Measurements from ENCODE around the gene DDX39B.

Gene DDX39B

DNA sequence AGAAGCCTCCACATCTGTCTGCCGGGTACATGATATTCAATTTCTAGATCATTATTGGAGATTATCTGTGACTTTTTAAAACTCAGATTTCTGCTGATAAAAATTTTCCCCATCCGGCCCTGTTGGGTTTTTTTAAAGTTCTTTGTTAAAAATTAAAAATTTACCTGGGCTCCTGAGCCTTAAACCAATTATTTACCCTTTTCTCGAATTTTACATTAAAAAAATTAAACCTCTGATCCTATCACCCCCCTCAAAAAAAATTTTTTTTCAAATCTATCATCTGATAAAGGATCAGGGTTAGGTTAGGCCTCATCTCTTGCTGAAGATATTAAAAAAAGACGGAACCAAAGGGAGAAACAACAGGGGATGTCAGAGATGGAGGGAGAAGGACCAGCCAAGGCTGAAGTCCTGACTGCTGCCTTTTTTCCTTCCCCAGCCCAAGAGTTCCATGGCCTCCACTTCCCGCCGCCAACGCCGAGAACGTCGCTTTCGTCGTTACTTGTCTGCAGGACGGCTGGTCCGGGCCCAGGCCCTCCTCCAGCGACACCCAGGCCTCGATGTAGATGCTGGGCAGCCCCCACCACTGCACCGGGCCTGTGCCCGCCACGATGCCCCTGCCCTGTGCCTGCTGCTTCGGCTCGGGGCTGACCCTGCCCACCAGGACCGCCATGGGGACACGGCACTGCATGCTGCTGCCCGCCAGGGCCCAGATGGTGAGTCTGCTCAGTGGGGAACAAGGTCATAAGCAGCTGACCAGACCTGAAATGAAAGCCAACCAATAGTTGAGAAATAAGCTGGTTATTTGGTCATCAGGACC, 6.1 kb upstream of the DDX39B start:
- DNase-seq (ENCODE audit: low read depth, low spot score), result no peak

GRCh38 chr6:31546958-31547726, 5.3 kb upstream of the DDX39B start, which contains the start of gene NFKBIL1:
Gene NFKBIL1 (plus strand): TSS chr6:31547608. CDS start chr6:31547695, 87 bp downstream.
- DNase-seq (ENCODE audit: low read depth, low spot score), result peak; percentile 76

DNA sequence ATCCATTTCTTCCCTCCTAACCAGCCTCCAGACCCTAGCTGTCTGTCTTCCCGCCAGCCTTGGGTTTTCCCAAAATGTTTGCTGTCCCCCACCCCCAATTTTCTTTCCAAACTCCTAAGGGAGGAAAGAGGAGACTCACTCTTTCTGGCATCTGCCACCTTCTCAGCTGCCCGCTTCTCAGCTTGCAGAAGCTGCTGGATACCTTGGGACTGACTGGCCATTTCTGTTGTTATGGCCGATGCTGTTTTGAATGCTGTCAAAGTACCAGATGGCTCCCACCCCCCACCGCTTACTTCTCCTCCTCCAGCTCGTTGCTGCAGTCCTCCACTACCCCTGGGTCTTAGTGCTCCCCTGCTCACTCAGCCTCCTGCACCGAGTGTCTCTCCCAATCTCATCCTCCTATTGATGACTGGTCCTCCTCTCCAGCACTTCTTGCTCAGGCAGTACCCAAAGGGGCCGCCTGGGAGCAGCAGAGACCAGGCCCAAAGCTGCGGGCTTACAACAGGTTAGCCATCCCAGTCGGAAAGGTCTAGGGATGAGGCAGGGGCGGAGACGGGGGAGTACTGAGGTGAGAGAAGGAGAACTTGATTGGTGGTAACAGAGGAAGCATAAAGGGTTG, 4.6 kb upstream of the DDX39B start, which contains the start of gene ATP6V1G2:
ATP6V1G2 (minus strand) TSS at position 270 of the 619 bp plus-strand sequence; CDS start at position 221, 49 bp downstream.
- DNase-seq (ENCODE audit: low read depth, low spot score), result peak; percentile 70

DNA sequence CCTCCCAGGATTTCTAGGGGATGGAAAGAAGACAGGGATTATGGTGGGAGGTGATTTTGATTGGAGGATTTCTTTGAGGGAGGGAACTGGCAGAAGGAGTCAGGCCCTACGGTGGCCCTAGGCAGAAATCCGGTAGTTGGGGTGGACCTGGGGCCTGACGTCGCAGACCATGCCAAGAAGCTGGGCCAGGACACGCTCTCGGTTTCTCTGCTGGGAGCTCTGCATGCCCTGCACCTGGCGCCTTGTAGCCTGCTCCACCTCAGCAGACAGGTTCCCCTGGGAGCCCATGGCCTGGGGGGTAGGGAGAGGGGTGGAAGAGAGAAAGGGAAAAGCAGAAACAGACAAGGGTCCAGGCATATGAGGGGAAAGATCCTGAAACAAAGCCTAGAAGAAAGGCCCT, 3.5 kb upstream of the DDX39B start:
- no peak for DNase-seq (ENCODE audit: low read depth, low spot score)

- no peak for DNase-seq (ENCODE audit: low read depth, low spot score)
Observed at GRCh38 chr6:31544676-31545075, 2.9 kb upstream of the DDX39B start.

DNA sequence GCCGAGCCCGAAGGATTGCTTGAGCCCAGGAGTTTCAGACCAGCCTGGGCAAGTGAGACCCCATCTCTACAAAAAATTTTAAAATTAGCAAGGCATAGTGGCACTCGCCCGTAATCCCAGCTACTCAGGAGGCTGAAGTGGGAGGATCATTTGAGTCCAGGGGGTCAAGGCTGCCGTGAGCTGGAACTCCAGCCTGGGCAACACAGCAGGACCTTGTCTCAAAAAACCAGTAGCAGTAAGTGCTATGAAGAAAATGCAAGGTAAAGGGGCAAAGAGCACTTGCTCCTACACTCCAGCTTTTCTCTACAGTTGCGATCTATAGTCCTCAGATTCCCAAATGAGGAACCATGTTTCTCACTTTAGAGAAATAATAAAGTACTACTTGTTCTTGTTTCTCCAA, 1.8 kb upstream of the DDX39B start:
- DNase-seq (ENCODE audit: low read depth, low spot score), result no peak

DNA sequence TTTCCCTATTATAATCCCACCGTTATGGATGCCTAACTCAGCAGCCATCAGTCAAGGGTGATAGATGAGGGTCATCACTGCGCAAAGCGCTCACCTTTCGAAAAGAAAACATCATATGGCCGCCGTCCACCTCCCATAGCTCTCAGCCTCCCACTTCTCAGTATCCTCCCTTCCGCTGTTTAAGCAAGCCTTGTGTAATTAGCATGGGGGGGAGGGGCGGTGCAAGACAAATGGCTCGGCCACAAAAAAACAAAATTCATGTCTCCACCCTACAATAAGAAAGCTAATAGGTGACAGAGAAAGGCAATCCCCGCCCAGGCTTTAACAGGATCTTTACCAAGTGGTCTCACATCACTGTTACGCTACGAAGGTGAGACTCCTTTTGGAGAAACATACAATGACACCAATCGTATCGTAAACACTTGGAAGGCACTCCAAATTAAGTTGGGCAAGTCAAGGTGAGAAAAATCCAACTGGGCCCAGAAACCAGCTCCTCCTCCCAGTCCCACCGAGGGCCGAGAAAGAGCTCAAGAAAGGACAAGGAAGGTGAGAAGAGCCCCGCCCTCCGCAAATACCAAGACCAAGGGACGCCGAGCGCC, 645 bp downstream of the DDX39B start:
- DNase-seq (ENCODE audit: low read depth, low spot score), result peak; percentile 18

DNA sequence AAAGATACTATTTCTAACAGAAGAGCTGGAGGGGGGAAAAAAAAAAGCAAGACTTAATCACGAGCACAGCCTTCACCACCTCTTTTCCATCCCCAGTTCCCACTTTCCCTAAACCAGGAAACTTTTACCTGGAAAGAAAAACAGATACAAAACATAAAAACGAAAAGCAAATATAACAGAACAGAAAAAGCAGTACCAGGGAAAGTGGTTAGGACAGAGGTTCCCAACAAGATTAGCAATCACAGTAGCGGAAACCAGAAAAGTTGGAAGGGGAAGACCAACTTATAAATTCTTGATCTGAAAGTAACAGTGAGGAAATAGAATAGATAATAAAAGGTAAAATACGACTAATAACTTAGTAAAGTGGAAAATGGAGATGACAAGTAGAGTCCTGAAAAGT, 1.2 kb downstream of the DDX39B start:
- no peak for DNase-seq (ENCODE audit: low read depth, low spot score)

DNA sequence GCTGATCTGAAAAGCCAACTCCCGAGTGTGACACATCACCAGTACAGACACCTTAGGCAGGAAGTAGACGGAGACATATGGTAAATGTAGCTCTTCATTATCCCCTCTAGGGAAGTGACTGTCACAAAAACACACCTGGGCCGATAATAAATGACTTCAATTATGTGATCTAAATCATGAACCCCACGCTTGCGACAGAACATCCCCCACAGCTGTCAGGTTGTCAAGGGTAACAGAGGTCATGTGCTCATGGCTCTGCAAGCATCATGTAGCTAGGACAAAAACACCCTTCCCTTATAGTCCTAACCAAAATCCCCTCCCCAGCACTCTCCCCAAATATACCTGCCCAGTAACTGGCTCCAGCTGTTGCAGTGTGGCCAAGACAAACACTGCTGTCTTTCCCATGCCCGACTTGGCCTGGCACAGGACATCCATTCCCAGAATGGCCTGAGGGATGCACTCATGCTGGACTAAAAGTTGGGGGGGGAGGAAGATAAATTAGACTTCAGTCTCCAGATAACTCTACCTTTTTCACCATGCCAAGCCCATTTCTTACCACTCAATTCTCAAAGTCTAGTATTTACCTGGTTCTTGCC, 2.9 kb downstream of the DDX39B start:
- no peak for DNase-seq (ENCODE audit: low read depth, low spot score)

GRCh38 chr6:31535538-31536324, 6.1 kb downstream of the DDX39B start:
- no peak for DNase-seq (ENCODE audit: low read depth, low spot score)

- DNase-seq (ENCODE audit: low read depth, low spot score), result no peak
Observed at GRCh38 chr6:31534521-31535040, 7.2 kb downstream of the DDX39B start.

GRCh38 chr6:31534011-31534410, 7.8 kb downstream of the DDX39B start:
- no peak for DNase-seq (ENCODE audit: low read depth, low spot score)

- no peak for DNase-seq (ENCODE audit: low read depth, low spot score)
Observed at GRCh38 chr6:31533455-31533841, 8.4 kb downstream of the DDX39B start.

DNA sequence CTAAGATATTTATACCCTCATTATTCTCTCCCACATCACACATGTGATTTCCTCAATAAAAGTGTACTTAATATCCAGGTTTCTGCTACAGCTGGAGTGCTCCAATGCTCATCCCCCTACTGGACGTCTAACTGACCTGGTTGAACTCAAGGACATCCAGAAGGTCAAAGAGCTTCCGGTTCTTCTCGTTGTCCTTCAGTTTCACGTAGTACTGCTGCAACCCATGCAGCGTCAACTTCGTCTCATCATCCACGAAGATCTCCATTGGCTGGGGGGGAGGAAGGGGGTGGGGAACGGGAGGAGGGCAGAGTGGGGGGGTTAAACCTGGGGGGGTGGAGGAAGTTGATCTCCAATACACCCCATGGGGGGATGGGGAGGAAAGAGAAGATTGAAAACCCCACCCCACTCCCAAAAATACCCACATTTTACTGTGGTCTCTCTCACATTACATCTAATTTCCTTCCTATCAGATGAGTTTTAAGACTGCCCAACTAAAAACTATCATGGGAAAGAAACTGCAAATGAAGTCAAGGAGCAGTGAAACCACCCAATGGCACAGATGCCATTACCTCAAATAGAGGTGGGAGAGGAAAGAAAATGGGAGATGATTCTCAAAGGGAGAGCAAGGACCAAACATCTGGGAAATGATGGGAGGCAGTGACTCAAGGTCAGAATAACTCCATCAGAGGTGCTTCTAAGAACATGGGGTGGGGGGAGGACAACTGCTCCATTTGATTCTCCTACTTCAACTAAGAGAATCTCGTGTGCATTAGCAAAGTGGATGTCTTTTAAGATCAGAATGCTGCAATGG, 9.0 kb downstream of the DDX39B start:
- DNase-seq (ENCODE audit: low read depth, low spot score), result no peak

GRCh38 chr6:31531771-31532643, 9.8 kb downstream of the DDX39B start:
- no peak for DNase-seq (ENCODE audit: low read depth, low spot score)

GRCh38 chr6:31531162-31531561, 10.6 kb downstream of the DDX39B start:
- no peak for DNase-seq (ENCODE audit: low read depth, low spot score)

DNA sequence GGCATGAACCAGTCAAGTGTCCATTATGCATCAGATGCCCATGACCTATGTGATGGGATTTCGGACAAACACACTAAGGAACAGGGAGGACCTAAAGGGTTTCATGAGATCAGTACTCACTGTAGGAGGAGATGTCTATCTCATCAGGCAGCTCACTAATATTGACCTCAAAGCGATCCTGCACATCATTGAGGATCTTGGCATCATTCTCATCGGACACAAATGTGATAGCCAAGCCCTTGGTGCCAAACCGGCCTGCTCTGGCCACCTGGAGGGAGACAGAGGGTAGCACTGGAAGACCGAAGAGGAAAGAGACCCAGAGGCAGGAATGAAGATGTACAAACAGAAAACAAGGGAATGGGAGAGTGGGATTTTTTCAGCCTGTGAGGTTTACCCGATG, 11.1 kb downstream of the DDX39B start:
- DNase-seq (ENCODE audit: low read depth, low spot score), result no peak

DNA sequence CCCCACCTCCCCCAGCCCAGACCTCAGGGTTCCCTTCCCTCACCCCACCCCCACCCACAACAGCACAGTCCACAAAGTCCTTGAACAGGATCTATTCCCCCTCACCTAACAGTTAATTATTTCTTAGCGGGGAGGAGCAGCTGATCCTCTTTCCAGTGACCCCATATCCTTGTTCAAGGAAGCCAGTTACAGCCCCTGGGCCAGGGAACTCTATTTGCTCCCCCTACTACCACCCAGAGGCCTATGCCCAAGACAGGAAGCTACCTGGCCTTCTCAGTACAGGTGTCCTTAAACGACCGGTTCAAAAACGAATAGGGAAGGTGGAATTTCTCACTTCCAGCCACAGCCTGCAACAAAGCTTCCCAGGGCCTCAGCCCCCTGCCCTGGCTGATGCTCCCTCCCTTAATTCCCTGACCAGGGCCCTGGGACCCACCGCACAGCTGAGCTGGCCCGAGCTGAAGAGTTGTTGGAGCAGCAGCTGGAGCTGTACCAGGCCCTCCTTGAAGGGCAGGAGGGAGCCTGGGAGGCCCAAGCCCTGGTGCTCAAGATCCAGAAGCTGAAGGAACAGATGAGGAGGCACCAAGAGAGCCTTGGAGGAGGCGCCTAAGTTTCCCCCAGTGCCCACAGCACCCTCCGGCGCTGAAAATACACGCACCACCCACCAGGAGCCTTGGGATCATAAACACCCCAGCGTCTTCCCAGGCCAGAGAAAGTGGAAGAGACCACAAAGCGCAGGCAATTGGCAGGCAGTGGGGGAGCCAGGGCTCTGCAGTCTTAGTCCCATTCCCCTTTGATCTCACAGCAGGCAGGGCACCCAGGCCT, 12.3 kb downstream of the DDX39B start:
- DNase-seq (ENCODE audit: low read depth, low spot score), result no peak

Data from activated naive CD8-positive, alpha-beta T cell treated with anti-CD3 and anti-CD28 coated beads, Interleukin-2, amount 50 U/mL, for 16 hours (primary cell).